Esophagus muscularis mucosa (tissue), 4 donors: ENCODE data around the gene UBE2E2. TPM values are rescaled to one million over a fixed set of nuclear protein-coding genes. Genes with fewer than 3 reads are reported as not detected.

Experiments used
- DNase-seq: peaks from one replicate; pipeline ENCODE4 v3.0.0-alpha.2; 2017; ENCODE audit errors: extremely low spot score
- H3K27ac ChIP-seq, 4 donors: fragments of 200-600 bp; sonication (generic); replicated peaks in 1 of 4; 1 replicate in 3 of 4; 2 replicates in 1 of 4; pipeline ENCODE4 v1.5.1; 2016 to 2019; ENCODE audit warnings: mild to moderate bottlenecking in 1 of 4
- H3K27me3 ChIP-seq, 4 donors: fragments of 200-600 bp; sonication (generic); one replicate each; pipeline versions ENCODE4 v1.5.1 to v1.6.0; 2016 to 2019
- H3K36me3 ChIP-seq, 4 donors: fragments of 200-600 bp; sonication (generic); one replicate each; pipeline ENCODE4 v1.5.1; 2016 to 2019
- H3K4me1 ChIP-seq, 4 donors: fragments of 200-600 bp; sonication (generic); one replicate each; pipeline ENCODE4 v1.5.1; 2016 to 2019
- H3K4me3 ChIP-seq, 4 donors: fragments of 200-600 bp; sonication (generic); 1 replicate in 2 of 4; 2 replicates in 2 of 4; pipeline ENCODE4 v1.5.1; 2016 to 2019; ENCODE audit warnings: mild to moderate bottlenecking in 4 of 4, moderate library complexity in 1 of 4
- H3K9me3 ChIP-seq, 4 donors: fragments of 200-600 bp; sonication (generic); 1 replicate in 3 of 4; 2 replicates in 1 of 4; pipeline ENCODE4 v1.5.1; 2016 to 2019
- CTCF ChIP-seq, 3 experiments: fragments of 200-600 bp in 2 of 3; fragments of 450-650 bp in 1 of 3; sonication (generic) in 2 of 3; IDR thresholded peaks; one replicate each; pipeline ENCODE4 v1.5.1; 2017 to 2019; ENCODE audit warnings: antibody characterized with exemption in 3 of 3, mild to moderate bottlenecking in 2 of 3, moderate library complexity in 1 of 3
- EP300 ChIP-seq: sonication (generic); formaldehyde crosslinking; IDR thresholded peaks from one replicate; pipeline ENCODE4 v1.6.1; 2017; ENCODE audit warnings: antibody characterized with exemption
- POLR2A ChIP-seq: fragments of 450-650 bp; IDR thresholded peaks from one replicate; pipeline ENCODE4 v1.6.1; 2017; ENCODE audit warnings: antibody characterized with exemption, moderate library complexity, mild to moderate bottlenecking, low read depth
- POLR2AphosphoS5 ChIP-seq, 2 donors: sonication (generic); formaldehyde crosslinking; IDR thresholded peaks; one replicate each; pipeline ENCODE4 v1.6.1; 2017; ENCODE audit warnings: antibody characterized with exemption in 2 of 2
- WGBS: methylation state at CpG from one replicate; pipeline ENCODE4 v1.1.5; 2018; 5-methylcytosine and 5-hydroxymethylcytosine counted together
- intact Hi-C: fragments of 100-400 bp; cut with DNase I; formaldehyde crosslinking; loops from one replicate; pipeline ENCODE4 v1.15.1; 2023
- total RNA-seq, 4 donors: library from RNA; depleted of rRNA; stranded (reverse); fragments of >200 nt; gene quantifications; one replicate each; pipeline versions ENCODE4 v1.1.0 to v1.2.1, GENCODE V29; 2016

Gene UBE2E2
- total RNA-seq, 4 donors from 2014 or later = 53.5 to 143 (median 90.3) TPM

GRCh38 chr3:23390446-23390845, 187.3 kb downstream of the UBE2E2 start:
- TF ChIP-seq CTCF (IDR thresholded peaks at IDR 0.05) (no peak), POLR2A (no peak), POLR2AphosphoS5 (IDR thresholded peaks at IDR 0.05) (no peak), EP300 (no peak)
- H3K4me1 ChIP-seq = peaks cover 0 to 19% (median 11%) of the 10 kb centered on the region in 4 donors

GRCh38 chr3:23390989-23391553, 187.9 kb downstream of the UBE2E2 start:
- no peak overlapping the region for H3K4me3 ChIP-seq
- H3K27ac ChIP-seq = no peak overlapping the region
- peaks cover 0 to 17% (median 11%) of the 10 kb centered on the region in 4 donors for H3K4me1 ChIP-seq
- no peak for DNase-seq
- H3K27me3 ChIP-seq = no peaks in the 10 kb centered on the region
- no peaks in the 10 kb centered on the region for H3K36me3 ChIP-seq
- intact Hi-C loops = no loop called here
- H3K9me3 ChIP-seq = no peaks in the 10 kb centered on the region
- TF ChIP-seq POLR2A (no peak), EP300 (no peak), POLR2AphosphoS5 (IDR thresholded peaks at IDR 0.05) (no peak), CTCF (IDR thresholded peaks at IDR 0.05) (no peak)

More at GRCh38 chr3:23390446-23390845, 187.3 kb downstream of the UBE2E2 start:
- WGBS = 95% methylated on average over 2 of the region's 2 CpGs
- H3K36me3 ChIP-seq = no peaks in the 10 kb centered on the region
- no peaks in the 10 kb centered on the region for H3K9me3 ChIP-seq
- no peak for DNase-seq
- no peaks in the 10 kb centered on the region for H3K27me3 ChIP-seq
- no peak overlapping the region for H3K27ac ChIP-seq
- intact Hi-C loops = no loop called here
- H3K4me3 ChIP-seq = no peak overlapping the region

- no peaks in the 10 kb centered on the region for H3K27me3 ChIP-seq
- H3K27ac ChIP-seq = no peak overlapping the region
- intact Hi-C loops = no loop called here
- no peaks in the 10 kb centered on the region for H3K36me3 ChIP-seq
- DNase-seq = no peak
- no peak overlapping the region for H3K4me3 ChIP-seq
- no peaks in the 10 kb centered on the region for H3K9me3 ChIP-seq
- TF ChIP-seq POLR2AphosphoS5 (IDR thresholded peaks at IDR 0.05) = no peak
- TF ChIP-seq CTCF (IDR thresholded peaks at IDR 0.05) = no peak
- no peak for TF ChIP-seq POLR2A
- TF ChIP-seq EP300 = no peak
- H3K4me1 ChIP-seq = peaks cover 0 to 5% (median 2%) of the 10 kb centered on the region in 4 donors
- WGBS = 93% methylated on average over 4 of the region's 4 CpGs
Measured at GRCh38 chr3:23395115-23395514, 192.0 kb downstream of the UBE2E2 start.

GRCh38 chr3:23396746-23397145, 193.6 kb downstream of the UBE2E2 start:
- no peaks in the 10 kb centered on the region for H3K9me3 ChIP-seq
- H3K4me3 ChIP-seq = no peak overlapping the region
- H3K36me3 ChIP-seq = no peaks in the 10 kb centered on the region
- H3K4me1 ChIP-seq = peaks cover 0 to 5% (median 2%) of the 10 kb centered on the region in 4 donors
- intact Hi-C loops = no loop called here
- H3K27ac ChIP-seq = no peak overlapping the region
- DNase-seq = no peak
- TF ChIP-seq EP300 = no peak
- TF ChIP-seq CTCF (IDR thresholded peaks at IDR 0.05) = no peak
- TF ChIP-seq POLR2AphosphoS5 (IDR thresholded peaks at IDR 0.05) = no peak
- no peak for TF ChIP-seq POLR2A
- WGBS = 92% methylated on average over 3 of the region's 3 CpGs
- no peaks in the 10 kb centered on the region for H3K27me3 ChIP-seq

- DNase-seq = no peak
- Histone ChIP-seq H3K27ac (no peak overlapping the region), H3K4me1 (peaks cover 0 to 5% (median 2%) of the 10 kb centered on the region in 4 donors), H3K9me3 (no peaks in the 10 kb centered on the region), H3K36me3 (no peaks in the 10 kb centered on the region), H3K4me3 (no peak overlapping the region), H3K27me3 (no peaks in the 10 kb centered on the region)
- TF ChIP-seq EP300 = no peak
- no peak for TF ChIP-seq POLR2AphosphoS5 (IDR thresholded peaks at IDR 0.05)
- TF ChIP-seq CTCF (IDR thresholded peaks at IDR 0.05) = no peak
- no peak for TF ChIP-seq POLR2A
- 89% methylated on average over 1 of the region's 1 CpG for WGBS
- intact Hi-C loops = no loop called here
Measured at GRCh38 chr3:23399221-23399620, 196.1 kb downstream of the UBE2E2 start.
